GM19452 (cell line): ENCODE measurements around the gene KRTAP5-9.
"Not testable (repeated sequence)": the region's sequence is repeated elsewhere in the genome, so short reads cannot be mapped to it uniquely, and the experiment has no call there.

Source experiments
- ATAC-seq: cut with Tn5 transposase; IDR thresholded peaks from one replicate; pipeline ENCODE4 v1.9.1; 2021; ENCODE audit not compliant: unreplicated experiment

KRTAP5-9 gene

GRCh38 chr11:71581826-71582225 lies 33.6 kb downstream of the KRTAP5-9 start:
- no peak for ATAC-seq

GRCh38 chr11:71582309-71582895 lies 34.2 kb downstream of the KRTAP5-9 start, which contains the start of gene KRTAP5-11:
Gene KRTAP5-11, minus strand, starts transcription at chr11:71582875. Its CDS starts 38 bp downstream, at chr11:71582837.
- no peak for ATAC-seq

- ATAC-seq, result not testable (repeated sequence)
Measured at GRCh38 chr11:71582969-71583368, 34.7 kb downstream of the KRTAP5-9 start.

GRCh38 chr11:71585673-71586072 lies 37.5 kb downstream of the KRTAP5-9 start:
- ATAC-seq, result not testable (repeated sequence)

- ATAC-seq, result not testable (repeated sequence)
Measured at GRCh38 chr11:71588314-71588713, 40.1 kb downstream of the KRTAP5-9 start.

- not testable (repeated sequence) for ATAC-seq
Measured at GRCh38 chr11:71588822-71589545, 40.8 kb downstream of the KRTAP5-9 start.

- ATAC-seq, result not testable (repeated sequence)
Measured at GRCh38 chr11:71589546-71589920, 41.3 kb downstream of the KRTAP5-9 start.
